ENCODE measurements around the gene PLEKHG5.

The PLEKHG5 gene

DNA sequence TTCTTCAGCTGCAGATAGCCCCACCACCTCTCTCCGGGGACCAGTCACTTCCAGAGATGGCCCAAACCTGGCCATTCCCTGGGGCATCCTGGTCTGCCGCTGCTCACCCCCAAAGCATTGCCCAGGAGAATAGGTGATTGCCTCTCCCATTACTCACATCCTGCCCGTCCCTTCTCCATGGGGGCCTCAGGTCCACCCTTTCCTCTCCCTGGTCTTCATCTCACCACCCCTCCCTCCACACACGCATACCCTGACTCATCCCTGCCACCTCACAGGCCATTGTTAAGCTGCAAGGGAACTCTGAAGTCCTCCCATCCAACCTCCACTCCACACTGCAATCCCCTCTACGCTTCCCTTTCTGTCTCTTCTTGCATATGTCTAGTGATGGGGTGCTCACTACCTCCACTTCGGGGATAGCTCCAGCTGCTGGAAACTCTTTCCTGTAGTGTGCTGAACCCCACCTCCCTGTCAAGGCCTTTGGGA lies at the start of gene PLEKHG5:
Gene PLEKHG5, minus strand, starts transcription at position 188 of the 483 bp plus-strand sequence. CDS start 14,096 bp downstream, outside the sequence.
- DNase-seq: no peak

- DNase-seq: no peak
Measured at GRCh38 chr1:6538956-6539355, 47.5 kb upstream of the PLEKHG5 start.

- no peak for DNase-seq
Measured at GRCh38 chr1:6536291-6536690, 44.8 kb upstream of the PLEKHG5 start.

GRCh38 chr1:6535214-6535613 lies 43.7 kb upstream of the PLEKHG5 start:
- DNase-seq: no peak

DNA sequence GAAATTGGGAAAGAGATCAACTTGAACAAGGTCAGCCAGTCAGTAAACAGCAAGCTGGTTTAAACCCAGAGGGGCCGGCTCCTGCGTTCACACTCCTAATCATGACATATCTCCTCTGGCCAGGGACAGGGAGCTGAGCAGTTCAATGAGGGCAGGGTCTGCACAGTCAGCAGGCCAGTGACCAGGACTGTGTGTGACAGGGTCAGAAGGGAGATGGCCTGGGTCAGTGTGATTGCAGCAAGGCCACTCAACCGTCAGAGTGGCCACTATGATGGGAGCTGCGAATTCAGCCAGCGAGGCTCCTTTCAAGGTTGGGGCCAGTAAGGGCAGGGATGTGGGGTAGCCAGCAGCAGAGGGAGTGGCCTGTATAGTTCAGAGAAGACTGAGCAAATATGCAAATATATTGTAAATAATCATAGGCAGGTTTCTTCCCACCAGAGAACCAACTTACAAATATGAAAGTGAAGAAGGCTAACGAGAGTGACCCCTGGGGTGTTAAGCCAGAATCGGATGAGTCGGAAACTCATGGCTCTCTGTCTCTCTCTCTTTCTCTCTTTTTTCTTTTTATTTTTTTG lies 42.9 kb upstream of the PLEKHG5 start:
- no peak for DNase-seq

DNA sequence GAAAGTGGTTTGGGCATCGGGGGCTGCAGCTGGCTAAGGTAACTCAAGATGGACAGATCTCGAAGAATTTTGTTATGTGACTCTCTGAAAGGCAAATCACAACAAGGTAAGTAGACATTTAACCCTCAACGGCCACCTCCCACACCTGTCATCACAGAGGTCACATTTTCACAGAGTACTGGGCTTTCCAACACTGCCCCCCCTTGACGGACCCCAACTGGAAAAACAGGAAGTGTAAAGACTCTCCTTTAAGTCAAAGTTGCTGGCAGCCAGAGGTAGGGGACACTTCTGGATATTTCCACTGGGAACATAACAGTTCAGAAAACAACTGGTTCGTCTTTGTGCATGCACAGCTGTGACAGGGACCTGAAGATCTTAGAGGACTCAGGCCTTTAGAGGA lies 40.5 kb upstream of the PLEKHG5 start:
- DNase-seq: no peak

GRCh38 chr1:6530504-6531160 lies 39.2 kb upstream of the PLEKHG5 start:
- no peak for DNase-seq

DNA sequence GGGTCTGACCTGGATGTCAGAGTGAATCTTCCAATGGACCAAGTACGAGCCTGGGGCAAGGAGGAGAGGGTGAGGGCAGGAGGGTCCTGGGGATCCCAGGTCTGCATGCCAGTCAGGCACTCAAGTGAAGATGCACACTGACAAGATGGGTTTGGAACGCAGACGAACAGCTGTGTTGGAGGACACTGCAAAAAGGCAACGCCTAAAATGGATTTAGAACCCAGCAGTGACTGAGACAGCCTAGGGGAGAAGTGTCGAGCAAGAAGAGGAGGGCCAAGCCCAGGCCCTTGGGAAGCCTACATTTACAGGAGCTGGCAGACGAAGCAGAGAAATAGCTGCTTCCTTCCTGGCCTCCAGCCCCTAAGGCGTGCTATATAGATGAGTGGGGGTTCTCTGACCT lies 37.0 kb upstream of the PLEKHG5 start:
- no peak for DNase-seq

GRCh38 chr1:6526316-6526715 lies 34.8 kb upstream of the PLEKHG5 start:
- DNase-seq: no peak

DNA sequence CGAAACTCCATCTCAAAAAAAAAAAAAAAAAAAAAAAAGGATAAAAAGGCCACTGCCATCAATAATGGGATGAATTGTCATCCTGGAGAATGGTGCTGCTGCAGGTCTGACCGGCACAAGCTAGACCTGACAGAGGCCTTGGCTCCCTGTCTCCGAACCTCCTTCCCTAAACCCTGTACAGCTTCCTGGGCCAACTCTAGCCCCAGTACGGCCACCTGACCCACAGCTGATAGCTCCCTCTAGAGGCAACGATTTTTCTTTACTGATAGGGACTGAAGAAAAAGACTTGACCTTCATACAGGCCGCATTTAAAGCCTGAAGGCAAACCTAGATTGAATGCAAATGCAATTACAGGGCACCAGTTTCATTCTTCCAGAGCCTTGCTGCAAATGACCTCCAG lies 32.1 kb upstream of the PLEKHG5 start:
- peak; percentile 10 for DNase-seq

GRCh38 chr1:6521536-6521935 lies 30.1 kb upstream of the PLEKHG5 start:
- DNase-seq: no peak

DNA sequence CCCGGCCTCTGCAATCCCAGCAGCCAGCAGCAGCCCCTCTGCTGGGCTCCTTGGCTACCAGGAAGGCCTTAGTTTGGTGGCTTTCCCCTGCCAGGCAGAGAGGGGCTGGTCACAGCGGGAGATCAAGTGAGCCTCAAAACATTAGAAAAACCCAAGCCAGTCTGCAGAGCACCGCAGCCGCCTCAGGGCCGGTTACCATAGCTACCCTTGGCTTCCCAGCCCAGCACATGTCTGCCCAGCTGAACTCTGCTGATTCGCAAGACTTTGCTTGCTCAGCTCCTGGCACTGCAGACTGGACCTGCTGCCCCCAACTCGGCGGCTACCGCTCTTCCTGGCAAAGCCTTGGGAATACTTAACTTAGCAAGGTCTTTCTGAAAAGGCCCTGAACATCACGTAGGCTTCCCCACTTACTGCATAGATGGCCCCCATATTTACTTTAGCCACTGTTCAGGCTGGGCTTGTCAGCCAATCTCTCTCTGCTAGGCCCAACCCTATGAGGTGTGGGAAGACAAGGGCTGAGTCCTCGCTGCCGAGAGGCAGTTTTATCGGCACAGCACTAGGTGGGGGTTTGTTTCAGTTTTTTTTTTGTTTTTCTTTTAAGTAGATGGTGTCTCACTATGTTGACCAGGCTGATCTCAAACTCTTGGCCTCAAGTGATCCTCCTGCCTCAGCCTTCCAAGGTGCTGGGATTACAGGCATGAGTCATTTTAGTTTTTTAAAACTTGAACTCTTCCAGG lies 28.6 kb upstream of the PLEKHG5 start:
- DNase-seq: no peak

DNA sequence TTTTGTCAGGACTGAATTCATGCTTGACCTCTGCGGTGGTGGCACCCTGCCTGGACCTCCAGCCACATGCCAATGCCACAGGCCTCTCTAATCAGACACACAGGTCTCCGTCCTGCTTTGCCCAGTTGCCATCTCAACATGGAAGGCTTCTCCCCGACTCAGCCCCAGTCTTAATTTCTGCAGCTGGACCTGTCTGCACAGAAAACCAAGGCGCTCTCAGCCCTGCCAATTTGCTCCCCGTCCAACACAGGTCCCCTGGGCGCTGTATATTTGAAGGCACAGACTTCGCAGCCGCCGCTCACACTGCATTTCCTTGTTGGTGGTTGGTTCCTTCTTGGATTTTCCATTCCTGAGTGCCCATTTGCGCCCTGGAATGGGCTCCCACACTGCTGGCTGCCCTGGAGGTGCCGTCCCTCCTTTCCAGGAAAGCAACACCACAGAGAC lies 28.0 kb upstream of the PLEKHG5 start:
- DNase-seq: no peak

DNA sequence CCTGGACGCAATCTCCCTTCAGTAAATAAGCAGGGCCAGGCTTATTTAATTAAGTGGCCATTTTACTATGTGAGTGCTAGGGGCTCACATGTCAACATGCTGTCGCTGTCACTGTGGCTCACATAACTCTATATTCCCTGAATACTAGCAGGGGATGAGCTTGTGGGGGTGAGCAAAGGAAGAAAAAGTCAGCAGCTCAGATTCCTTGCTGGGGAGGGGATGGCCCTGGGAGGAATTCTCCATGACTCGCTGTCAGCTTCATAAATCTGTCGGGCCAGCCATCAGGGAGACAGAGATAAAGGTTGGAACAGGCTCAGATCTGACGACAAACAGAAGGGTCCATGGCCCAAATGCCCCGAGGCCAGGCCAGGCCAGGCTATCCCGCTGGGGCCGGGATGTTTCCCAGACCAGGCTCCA lies 26.0 kb upstream of the PLEKHG5 start:
- no peak for DNase-seq

DNA sequence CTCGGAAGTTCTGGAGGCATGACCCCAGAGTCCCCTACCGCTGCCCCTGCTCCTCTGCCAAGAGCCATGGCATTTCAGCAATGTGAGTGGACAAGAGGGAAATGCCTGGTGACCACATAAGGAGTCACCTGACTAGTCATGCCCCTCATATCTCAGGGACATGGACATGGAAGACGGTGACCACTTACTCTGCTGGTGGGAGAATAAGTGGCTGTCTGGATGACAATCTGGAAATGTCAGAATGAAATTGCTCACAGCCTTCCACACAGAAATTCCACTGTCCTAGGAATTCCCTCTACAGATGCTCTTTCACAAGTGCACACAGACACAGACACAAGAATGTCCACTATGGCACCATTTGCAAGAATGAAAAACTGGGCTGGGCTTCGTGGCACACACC lies 24.3 kb upstream of the PLEKHG5 start:
- no peak for DNase-seq

GRCh38 chr1:6513320-6513801 lies 21.9 kb upstream of the PLEKHG5 start:
- DNase-seq: no peak

GRCh38 chr1:6512908-6513280 lies 21.4 kb upstream of the PLEKHG5 start:
- DNase-seq: no peak

- no peak for DNase-seq
Measured at GRCh38 chr1:6512245-6512907, 20.9 kb upstream of the PLEKHG5 start.

GRCh38 chr1:6511561-6512244 lies 20.2 kb upstream of the PLEKHG5 start:
- DNase-seq: no peak

DNA sequence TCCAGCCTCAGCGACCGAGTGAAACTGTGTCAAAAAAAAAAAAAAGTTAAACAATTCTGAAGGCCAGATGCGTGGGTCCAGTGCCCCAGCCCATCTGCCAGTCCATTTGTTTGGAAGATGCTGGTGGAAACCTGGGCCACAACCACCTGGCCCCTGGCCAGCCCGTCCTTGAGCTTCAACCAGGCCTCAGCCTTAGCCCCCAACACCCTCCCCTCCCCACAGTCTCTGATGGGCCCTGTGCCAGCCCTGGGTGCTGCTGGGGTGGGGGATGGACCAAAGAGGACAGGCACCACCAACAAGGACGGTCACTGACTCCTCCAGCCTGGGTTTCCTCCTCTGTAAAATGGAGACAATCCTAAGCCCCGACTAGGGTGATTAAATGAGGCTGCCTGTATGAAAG lies 19.6 kb upstream of the PLEKHG5 start:
- no peak for DNase-seq

- no peak for DNase-seq
Measured at GRCh38 chr1:6510493-6510892, 19.0 kb upstream of the PLEKHG5 start.

- DNase-seq: peak; percentile 66
Measured at GRCh38 chr1:6509919-6510291, 18.4 kb upstream of the PLEKHG5 start.
